Esophagus muscularis mucosa (tissue), 4 donors: Measurements from ENCODE around the gene SIRT7. TPM values are rescaled to one million over a fixed set of nuclear protein-coding genes. Genes with fewer than 3 reads are reported as not detected.

Experiments
- DNase-seq: peaks from one replicate; pipeline ENCODE4 v3.0.0-alpha.2; 2017; ENCODE audit errors: extremely low spot score
- H3K27ac ChIP-seq, 4 donors: fragments of 200-600 bp; sonication (generic); replicated peaks in 1 of 4; 1 replicate in 3 of 4; 2 replicates in 1 of 4; pipeline ENCODE4 v1.5.1; 2016 to 2019; ENCODE audit warnings: mild to moderate bottlenecking in 1 of 4
- H3K27me3 ChIP-seq, 4 donors: fragments of 200-600 bp; sonication (generic); one replicate each; pipeline versions ENCODE4 v1.5.1 to v1.6.0; 2016 to 2019
- H3K36me3 ChIP-seq, 4 donors: fragments of 200-600 bp; sonication (generic); one replicate each; pipeline ENCODE4 v1.5.1; 2016 to 2019
- H3K4me1 ChIP-seq, 4 donors: fragments of 200-600 bp; sonication (generic); one replicate each; pipeline ENCODE4 v1.5.1; 2016 to 2019
- H3K4me3 ChIP-seq, 4 donors: fragments of 200-600 bp; sonication (generic); 1 replicate in 2 of 4; 2 replicates in 2 of 4; pipeline ENCODE4 v1.5.1; 2016 to 2019; ENCODE audit warnings: mild to moderate bottlenecking in 4 of 4, moderate library complexity in 1 of 4
- H3K9me3 ChIP-seq, 4 donors: fragments of 200-600 bp; sonication (generic); 1 replicate in 3 of 4; 2 replicates in 1 of 4; pipeline ENCODE4 v1.5.1; 2016 to 2019
- CTCF ChIP-seq, 3 experiments: fragments of 200-600 bp in 2 of 3; fragments of 450-650 bp in 1 of 3; sonication (generic) in 2 of 3; IDR thresholded peaks; one replicate each; pipeline ENCODE4 v1.5.1; 2017 to 2019; ENCODE audit warnings: antibody characterized with exemption in 3 of 3, mild to moderate bottlenecking in 2 of 3, moderate library complexity in 1 of 3
- EP300 ChIP-seq: sonication (generic); formaldehyde crosslinking; IDR thresholded peaks from one replicate; pipeline ENCODE4 v1.6.1; 2017; ENCODE audit warnings: antibody characterized with exemption
- POLR2A ChIP-seq: fragments of 450-650 bp; IDR thresholded peaks from one replicate; pipeline ENCODE4 v1.6.1; 2017; ENCODE audit warnings: antibody characterized with exemption, moderate library complexity, mild to moderate bottlenecking, low read depth
- POLR2AphosphoS5 ChIP-seq, 2 donors: sonication (generic); formaldehyde crosslinking; IDR thresholded peaks; one replicate each; pipeline ENCODE4 v1.6.1; 2017; ENCODE audit warnings: antibody characterized with exemption in 2 of 2
- WGBS: methylation state at CpG from one replicate; pipeline ENCODE4 v1.1.5; 2018; 5-methylcytosine and 5-hydroxymethylcytosine counted together
- intact Hi-C: fragments of 100-400 bp; cut with DNase I; formaldehyde crosslinking; loops from one replicate; pipeline ENCODE4 v1.15.1; 2023
- total RNA-seq, 4 donors: library from RNA; depleted of rRNA; stranded (reverse); fragments of >200 nt; gene quantifications; one replicate each; pipeline versions ENCODE4 v1.1.0 to v1.2.1, GENCODE V29; 2016

SIRT7 gene
- total RNA-seq, 4 donors from 2014 or later: 13.9 to 27.0 (median 19.9) TPM

GRCh38 chr17:81898029-81898866 is 19.7 kb downstream of the SIRT7 start:
- Histone ChIP-seq H3K9me3 (no peaks in the 10 kb centered on the region), H3K27ac (no peak overlapping the region), H3K4me1 (peaks cover 8 to 22% (median 16%) of the 10 kb centered on the region in 4 donors), H3K36me3 (peaks cover 35 to 74% (median 71%) of the 10 kb centered on the region in 4 donors), H3K27me3 (peaks cover 0 to 24% (median 8%) of the 10 kb centered on the region in 4 donors), H3K4me3 (no peak overlapping the region)
- intact Hi-C loops: loop anchor here (5.0 kb wide), 1 partner anchor 46 kb away; no protein-coding TSS in a partner anchor
- DNase-seq: no peak
- WGBS: 82% methylated on average over 16 of the region's 19 CpGs
- TF ChIP-seq POLR2A: no peak
- no peak for TF ChIP-seq EP300
- TF ChIP-seq POLR2AphosphoS5 (IDR thresholded peaks at IDR 0.05): no peak
- TF ChIP-seq CTCF (IDR thresholded peaks at IDR 0.05): no peak

GRCh38 chr17:81895400-81895799 is 22.6 kb downstream of the SIRT7 start:
- intact Hi-C loops: loop anchor here (5.0 kb wide), 1 partner anchor 43 kb away; no protein-coding TSS in a partner anchor
- H3K27ac ChIP-seq: no peak overlapping the region
- H3K4me1 ChIP-seq: peaks cover 13 to 26% (median 18%) of the 10 kb centered on the region in 4 donors
- no peaks in the 10 kb centered on the region for H3K27me3 ChIP-seq
- 89% methylated on average over 11 of the region's 11 CpGs for WGBS
- no peak for DNase-seq
- H3K36me3 ChIP-seq: peaks cover 35 to 70% (median 66%) of the 10 kb centered on the region in 4 donors
- no peak for TF ChIP-seq EP300
- TF ChIP-seq CTCF (IDR thresholded peaks at IDR 0.05): no peak
- no peak for TF ChIP-seq POLR2A
- TF ChIP-seq POLR2AphosphoS5 (IDR thresholded peaks at IDR 0.05): no peak
- no peak overlapping the region for H3K4me3 ChIP-seq
- no peaks in the 10 kb centered on the region for H3K9me3 ChIP-seq

GRCh38 chr17:81891303-81891552 is 26.7 kb downstream of the SIRT7 start:
- WGBS: no CpG with 5 or more reads among the region's 40 CpGs
- TF ChIP-seq CTCF (IDR thresholded peaks at IDR 0.05) (no peak), POLR2AphosphoS5 (IDR thresholded peaks at IDR 0.05) (no peak), POLR2A (no peak), EP300 (no peak)
- no peak for DNase-seq
- Histone ChIP-seq H3K27ac (peak overlapping the region; percentile 93 to 98 (median 95)), H3K9me3 (no peaks in the 10 kb centered on the region), H3K27me3 (no peaks in the 10 kb centered on the region), H3K4me3 (peak overlapping the region; percentile 86 to 100 (median 98)), H3K36me3 (peaks cover 35 to 66% (median 63%) of the 10 kb centered on the region in 4 donors), H3K4me1 (peaks cover 26 to 43% (median 32%) of the 10 kb centered on the region in 4 donors)
- intact Hi-C loops: no loop called here

GRCh38 chr17:81890447-81891302 is 27.3 kb downstream of the SIRT7 start:
- WGBS: 24% methylated on average over 20 of the region's 69 CpGs
- TF ChIP-seq POLR2A (no peak), EP300 (no peak), CTCF (IDR thresholded peaks at IDR 0.05) (no peak), POLR2AphosphoS5 (IDR thresholded peaks at IDR 0.05) (no peak)
- Histone ChIP-seq H3K4me3 (peak overlapping the region; percentile 86 to 100 (median 98)), H3K4me1 (peaks cover 26 to 43% (median 32%) of the 10 kb centered on the region in 4 donors), H3K27me3 (no peaks in the 10 kb centered on the region), H3K9me3 (no peaks in the 10 kb centered on the region), H3K36me3 (peaks cover 34 to 66% (median 63%) of the 10 kb centered on the region in 4 donors), H3K27ac (peak overlapping the region; percentile 93 to 98 (median 95))
- no peak for DNase-seq
- intact Hi-C loops: no loop called here
